EH (cell line): Measurements from ENCODE around the gene USP37.

ENCODE experiments used
- DNase-seq: peaks from one replicate; pipeline ENCODE4 v3.0.0-alpha.2; 2015; ENCODE audit warnings: low read depth

USP37 gene

GRCh38 chr2:218401890-218402289, 166.3 kb downstream of the USP37 start:
- no peak for DNase-seq

- DNase-seq: no peak
Observed at GRCh38 chr2:218400930-218401881, 166.9 kb downstream of the USP37 start.
